Effector memory CD4-positive, alpha-beta T cell (primary cell): Measurements from ENCODE around the gene JUP.

Source experiments
- DNase-seq, 3 donors: peaks; one replicate each; pipeline ENCODE4 v3.0.0-alpha.2; 2020
- H3K27ac ChIP-seq: 2 replicates; pipeline ENCODE4 v1.7.0; 2013; ENCODE audit warnings: mild to moderate bottlenecking, low read length, moderate library complexity; ENCODE audit not compliant: insufficient read depth, poor library complexity, severe bottlenecking
- H3K27me3 ChIP-seq: replicated peaks from 2 replicates; pipeline ENCODE4 v1.7.0; 2013; ENCODE audit warnings: mild to moderate bottlenecking, low read length; ENCODE audit not compliant: insufficient read depth, control insufficient read depth, poor library complexity, severe bottlenecking
- H3K36me3 ChIP-seq: 2 replicates; pipeline ENCODE4 v1.7.0; 2013; ENCODE audit warnings: mild to moderate bottlenecking, low read length, moderate library complexity; ENCODE audit not compliant: control insufficient read depth, insufficient read depth
- H3K4me1 ChIP-seq: 2 replicates; pipeline ENCODE4 v1.7.0; 2013; ENCODE audit warnings: low read length, mild to moderate bottlenecking; ENCODE audit not compliant: control insufficient read depth, insufficient read depth, poor library complexity, severe bottlenecking
- H3K4me3 ChIP-seq: 2 replicates; pipeline ENCODE4 v1.7.0; 2013; ENCODE audit warnings: low read length, low read depth, mild to moderate bottlenecking; ENCODE audit not compliant: insufficient read depth, poor library complexity, severe bottlenecking
- H3K9me3 ChIP-seq: 2 replicates; pipeline ENCODE4 v1.7.0; 2013; ENCODE audit warnings: mild to moderate bottlenecking, low read length, moderate library complexity; ENCODE audit not compliant: control insufficient read depth

Gene JUP

GRCh38 chr17:41806685-41807445 is 20.4 kb upstream of the JUP start:
- Histone ChIP-seq H3K36me3 (no peaks in the 10 kb centered on the region), H3K4me3 (no peak overlapping the region), H3K27me3 (no peaks in the 10 kb centered on the region), H3K4me1 (peaks cover 13% of the 10 kb centered on the region), H3K27ac (no peak overlapping the region), H3K9me3 (no peaks in the 10 kb centered on the region)
- no peak for DNase-seq

GRCh38 chr17:41803049-41804020 is 16.8 kb upstream of the JUP start:
- no peaks in the 10 kb centered on the region for H3K36me3 ChIP-seq
- H3K27ac ChIP-seq: no peak overlapping the region
- no peak overlapping the region for H3K4me3 ChIP-seq
- H3K9me3 ChIP-seq: no peaks in the 10 kb centered on the region
- no peak for DNase-seq
- H3K4me1 ChIP-seq: no peaks in the 10 kb centered on the region
- no peaks in the 10 kb centered on the region for H3K27me3 ChIP-seq

GRCh38 chr17:41801374-41802271 is 15.1 kb upstream of the JUP start:
- H3K27ac ChIP-seq: no peak overlapping the region
- no peak overlapping the region for H3K4me3 ChIP-seq
- H3K9me3 ChIP-seq: no peaks in the 10 kb centered on the region
- peak; percentile 32 to 58 (median 38) for DNase-seq
- no peaks in the 10 kb centered on the region for H3K27me3 ChIP-seq
- no peaks in the 10 kb centered on the region for H3K36me3 ChIP-seq
- no peaks in the 10 kb centered on the region for H3K4me1 ChIP-seq

GRCh38 chr17:41800601-41801373 is 14.3 kb upstream of the JUP start:
- no peaks in the 10 kb centered on the region for H3K4me1 ChIP-seq
- no peaks in the 10 kb centered on the region for H3K9me3 ChIP-seq
- no peaks in the 10 kb centered on the region for H3K27me3 ChIP-seq
- no peak overlapping the region for H3K4me3 ChIP-seq
- no peaks in the 10 kb centered on the region for H3K36me3 ChIP-seq
- peak in 1 of 3 donors; percentile 16 for DNase-seq
- H3K27ac ChIP-seq: no peak overlapping the region

GRCh38 chr17:41799366-41799765 is 12.9 kb upstream of the JUP start:
- Histone ChIP-seq H3K27ac (no peak overlapping the region), H3K4me3 (no peak overlapping the region), H3K4me1 (no peaks in the 10 kb centered on the region), H3K36me3 (no peaks in the 10 kb centered on the region), H3K27me3 (no peaks in the 10 kb centered on the region), H3K9me3 (no peaks in the 10 kb centered on the region)
- DNase-seq: no peak

GRCh38 chr17:41797377-41797776 is 10.9 kb upstream of the JUP start:
- DNase-seq: no peak
- H3K36me3 ChIP-seq: no peaks in the 10 kb centered on the region
- H3K4me3 ChIP-seq: no peak overlapping the region
- H3K27me3 ChIP-seq: no peaks in the 10 kb centered on the region
- H3K4me1 ChIP-seq: no peaks in the 10 kb centered on the region
- no peaks in the 10 kb centered on the region for H3K9me3 ChIP-seq
- H3K27ac ChIP-seq: no peak overlapping the region

- H3K27me3 ChIP-seq: no peaks in the 10 kb centered on the region
- no peaks in the 10 kb centered on the region for H3K36me3 ChIP-seq
- H3K4me3 ChIP-seq: no peak overlapping the region
- no peaks in the 10 kb centered on the region for H3K9me3 ChIP-seq
- DNase-seq: no peak
- H3K27ac ChIP-seq: no peak overlapping the region
- H3K4me1 ChIP-seq: no peaks in the 10 kb centered on the region
Measured at GRCh38 chr17:41796121-41796895, 9.8 kb upstream of the JUP start.

GRCh38 chr17:41794540-41794975 is 8.0 kb upstream of the JUP start:
- Histone ChIP-seq H3K36me3 (no peaks in the 10 kb centered on the region), H3K9me3 (no peaks in the 10 kb centered on the region), H3K4me1 (no peaks in the 10 kb centered on the region), H3K27me3 (no peaks in the 10 kb centered on the region), H3K4me3 (no peak overlapping the region), H3K27ac (no peak overlapping the region)
- DNase-seq: no peak
